HG03064 (cell line): Measurements from ENCODE around the gene CRISPLD2.
"Not testable (repeated sequence)": the region's sequence is repeated elsewhere in the genome, so short reads cannot be mapped to it uniquely, and the experiment has no call there.

Source experiments
- ATAC-seq: cut with Tn5 transposase; IDR thresholded peaks from one replicate; pipeline ENCODE4 v1.9.1; 2021; ENCODE audit warnings: low read depth; ENCODE audit not compliant: unreplicated experiment

Gene CRISPLD2

GRCh38 chr16:84926462-84926861 is 106.7 kb downstream of the CRISPLD2 start:
- ATAC-seq = no peak

- ATAC-seq = no peak
Observed at GRCh38 chr16:84927621-84928591, 108.1 kb downstream of the CRISPLD2 start.

GRCh38 chr16:84928679-84929420 is 109.1 kb downstream of the CRISPLD2 start:
- ATAC-seq = no peak

- ATAC-seq = no peak
Observed at GRCh38 chr16:84929421-84930297, 109.9 kb downstream of the CRISPLD2 start.

GRCh38 chr16:84930298-84931106 is 110.7 kb downstream of the CRISPLD2 start:
- ATAC-seq = no peak

GRCh38 chr16:84931107-84931494 is 111.3 kb downstream of the CRISPLD2 start:
- ATAC-seq = no peak

- no peak for ATAC-seq
Observed at GRCh38 chr16:84931506-84931905, 111.7 kb downstream of the CRISPLD2 start.

- no peak for ATAC-seq
Observed at GRCh38 chr16:84932681-84933080, 112.9 kb downstream of the CRISPLD2 start.

- ATAC-seq = no peak
Observed at GRCh38 chr16:84933774-84934631, 114.2 kb downstream of the CRISPLD2 start.

- no peak for ATAC-seq
Observed at GRCh38 chr16:84937196-84938005, 117.6 kb downstream of the CRISPLD2 start.

GRCh38 chr16:84938616-84939015 is 118.8 kb downstream of the CRISPLD2 start:
- not testable (repeated sequence) for ATAC-seq

- no peak for ATAC-seq
Observed at GRCh38 chr16:84940670-84941551, 121.1 kb downstream of the CRISPLD2 start.

- no peak for ATAC-seq
Observed at GRCh38 chr16:84941921-84942320, 122.1 kb downstream of the CRISPLD2 start.

- no peak for ATAC-seq
Observed at GRCh38 chr16:84942786-84943185, 123.0 kb downstream of the CRISPLD2 start.

GRCh38 chr16:84943620-84944019 is 123.8 kb downstream of the CRISPLD2 start:
- ATAC-seq = no peak

GRCh38 chr16:84947022-84947421 is 127.2 kb downstream of the CRISPLD2 start:
- ATAC-seq = no peak
